AG08396 (cell line): ENCODE measurements around the gene SMIM38.

Source experiments
- DNase-seq: peaks from one replicate; pipeline ENCODE4 v3.0.0; 2012; ENCODE audit warnings: low spot score, mixed read lengths

SMIM38 gene

GRCh38 chr11:69159150-69159852, 3.6 kb downstream of the SMIM38 start:
- no peak for DNase-seq

DNA sequence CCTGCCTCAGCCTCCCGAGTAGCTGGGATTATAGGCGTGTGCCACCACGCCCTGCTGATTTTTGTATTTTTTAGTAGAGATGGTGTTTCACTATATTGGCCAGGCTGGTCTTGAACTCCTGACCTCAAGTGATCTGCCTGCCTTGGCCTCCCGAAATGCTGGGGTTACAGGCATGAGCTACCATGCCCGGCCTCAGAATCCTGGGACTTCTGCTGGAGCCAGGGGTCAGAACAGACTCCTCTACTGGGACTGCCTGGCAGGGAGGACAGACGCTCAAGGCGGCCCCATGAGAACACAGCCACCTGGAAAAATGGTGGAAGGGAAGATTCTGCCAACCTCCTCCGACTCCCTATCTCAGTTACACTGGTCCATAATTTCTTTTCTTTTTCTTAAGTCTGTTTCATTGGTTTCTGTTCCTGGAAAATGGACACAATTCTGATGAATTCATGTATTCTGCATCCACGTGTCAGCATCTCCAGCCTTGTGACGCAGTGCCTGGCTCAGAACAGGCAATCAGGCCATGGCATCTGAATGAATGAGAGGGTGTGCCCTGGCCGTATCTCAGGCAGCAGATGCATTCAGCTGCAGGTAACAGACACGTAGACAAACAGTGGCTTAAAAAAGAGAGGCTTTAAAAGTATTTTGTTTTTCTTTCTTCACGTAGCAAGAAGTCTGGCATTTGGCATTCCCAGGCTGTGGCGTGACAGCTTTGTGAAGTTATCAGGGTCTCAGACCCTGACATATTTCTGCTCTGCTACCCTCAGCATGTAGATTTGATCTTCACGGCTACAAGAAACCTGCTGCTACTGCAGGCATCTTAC, 4.8 kb downstream of the SMIM38 start:
- DNase-seq: no peak

- no peak for DNase-seq
These were observed 5.3 kb downstream of the SMIM38 start for GRCh38 chr11:69161117-69161407.

GRCh38 chr11:69162505-69162904, 6.8 kb downstream of the SMIM38 start:
- no peak for DNase-seq

DNA sequence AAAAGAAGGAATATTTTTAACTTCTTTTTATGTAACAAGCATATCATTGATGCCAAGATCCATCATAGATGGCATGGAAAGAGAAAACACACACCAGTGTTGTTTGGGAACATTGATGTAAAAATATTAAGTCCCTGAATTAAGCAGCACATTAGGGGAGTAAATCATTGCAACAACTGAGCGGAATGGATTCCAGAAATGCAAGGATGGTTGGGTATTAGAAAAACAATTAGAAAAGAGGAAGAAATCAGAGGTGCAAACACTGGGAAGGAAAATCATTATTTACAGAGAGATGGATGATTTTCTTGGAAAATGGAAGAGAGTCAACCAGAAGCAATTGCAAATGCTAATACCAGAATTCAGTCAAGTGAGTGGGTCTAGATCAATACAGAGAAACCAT, 8.1 kb downstream of the SMIM38 start:
- DNase-seq: no peak

- DNase-seq: no peak
These were observed 9.1 kb downstream of the SMIM38 start for GRCh38 chr11:69164824-69165223.

DNA sequence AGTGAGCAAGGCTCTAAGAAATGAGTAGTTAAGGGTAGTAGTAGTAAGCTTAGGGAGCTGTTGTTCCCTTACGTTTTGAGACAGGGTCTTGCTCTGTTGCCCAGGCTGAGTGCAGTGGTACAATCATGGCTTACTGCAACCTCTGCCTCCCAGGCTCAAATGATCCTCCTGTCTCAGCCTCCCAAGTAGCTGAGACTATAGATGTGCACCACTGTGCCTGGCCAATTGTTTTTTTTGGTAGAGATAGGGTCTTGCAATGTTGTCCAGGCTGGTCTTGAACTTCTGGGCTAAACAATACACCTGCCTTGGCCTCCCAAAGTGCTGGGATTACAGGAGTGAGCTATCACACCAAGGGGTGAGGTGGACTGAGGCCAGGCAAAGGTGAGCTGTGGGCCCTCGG, 10.0 kb downstream of the SMIM38 start:
- no peak for DNase-seq

DNA sequence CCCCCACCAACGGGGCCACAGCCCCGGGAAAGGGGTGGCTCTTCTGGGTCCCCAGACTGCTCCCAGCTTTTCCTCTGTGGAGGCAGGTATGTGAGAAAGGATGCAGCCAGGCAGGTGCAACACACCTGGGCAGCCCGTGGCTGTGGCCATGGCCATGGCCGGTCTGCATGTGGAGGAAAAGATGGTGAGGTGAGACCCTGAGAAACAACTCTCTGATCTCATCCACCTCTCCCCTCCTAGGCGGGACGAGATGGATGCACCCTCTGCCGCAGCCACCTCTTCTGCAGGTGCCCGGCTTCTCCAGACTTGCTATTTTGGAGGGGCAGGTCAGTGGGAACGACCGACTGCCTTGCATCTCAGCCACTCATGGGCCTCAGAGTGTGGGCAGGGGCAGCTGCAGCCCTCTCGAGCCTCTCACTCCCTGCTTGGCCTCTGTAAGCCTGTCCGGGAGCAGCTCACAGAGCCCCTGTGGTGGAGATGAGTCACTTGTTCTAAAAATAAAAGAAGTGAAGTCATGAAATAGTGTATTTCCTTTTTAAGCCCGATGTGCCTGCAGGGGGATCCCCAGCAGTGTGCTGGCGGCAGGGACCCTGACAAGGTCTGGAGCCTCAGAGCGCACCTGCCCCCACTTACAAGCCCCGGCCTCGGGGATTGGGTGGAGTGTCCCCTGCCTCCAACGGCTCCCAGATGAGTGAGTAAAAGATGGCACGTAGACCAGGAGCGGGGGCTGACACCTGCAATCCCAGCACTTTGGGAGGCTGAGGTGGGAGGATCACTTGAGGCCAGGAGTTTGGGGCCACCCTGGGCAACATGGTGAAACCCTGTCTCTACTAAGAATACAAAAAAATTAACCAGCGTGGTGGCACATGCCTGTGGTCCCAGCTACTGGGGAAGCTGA, 10.7 kb downstream of the SMIM38 start:
- peak; percentile 89 for DNase-seq

- DNase-seq: no peak
These were observed 11.6 kb downstream of the SMIM38 start for GRCh38 chr11:69167130-69167915.

- DNase-seq: no peak
These were observed 12.4 kb downstream of the SMIM38 start for GRCh38 chr11:69167916-69168691.

DNA sequence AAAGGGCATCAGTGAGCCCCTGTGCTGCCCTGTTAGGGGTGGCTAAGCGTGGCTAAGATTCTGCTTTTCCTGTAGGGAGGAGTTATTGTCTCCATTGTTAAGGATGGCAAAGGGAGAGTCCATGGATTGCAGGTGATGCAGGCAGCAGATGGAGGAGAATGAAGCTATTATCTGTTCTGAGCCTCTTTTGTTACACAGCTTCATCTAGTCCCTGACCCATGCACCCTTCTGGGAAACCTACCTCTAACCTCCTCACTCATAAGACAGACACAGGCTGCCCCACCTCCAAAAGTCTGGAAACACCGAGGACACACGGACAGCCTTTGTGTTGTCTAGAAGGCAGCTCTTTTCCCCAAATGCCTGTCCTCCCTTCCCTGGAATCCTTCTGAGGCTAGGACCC, 13.7 kb downstream of the SMIM38 start:
- no peak for DNase-seq

DNA sequence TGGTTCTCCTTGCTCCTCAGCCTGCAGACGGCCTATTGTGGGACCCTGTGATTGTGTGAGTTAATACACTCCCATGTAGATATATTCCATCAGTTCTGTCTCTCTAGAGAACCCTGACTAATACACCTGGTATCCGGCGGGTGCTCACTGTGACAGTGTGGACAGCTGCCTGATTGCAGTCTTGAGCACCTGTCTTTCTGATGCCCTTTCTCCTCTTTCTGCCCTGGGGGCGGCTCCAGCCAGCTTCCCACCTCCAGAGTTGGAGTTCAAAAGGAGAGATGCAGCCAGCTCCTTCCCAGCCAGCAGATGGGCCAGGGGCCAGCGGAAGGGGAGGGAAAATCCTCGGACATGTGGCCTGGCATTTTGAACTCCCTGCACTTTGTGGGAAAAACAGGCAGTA, 15.0 kb downstream of the SMIM38 start:
- DNase-seq: no peak

DNA sequence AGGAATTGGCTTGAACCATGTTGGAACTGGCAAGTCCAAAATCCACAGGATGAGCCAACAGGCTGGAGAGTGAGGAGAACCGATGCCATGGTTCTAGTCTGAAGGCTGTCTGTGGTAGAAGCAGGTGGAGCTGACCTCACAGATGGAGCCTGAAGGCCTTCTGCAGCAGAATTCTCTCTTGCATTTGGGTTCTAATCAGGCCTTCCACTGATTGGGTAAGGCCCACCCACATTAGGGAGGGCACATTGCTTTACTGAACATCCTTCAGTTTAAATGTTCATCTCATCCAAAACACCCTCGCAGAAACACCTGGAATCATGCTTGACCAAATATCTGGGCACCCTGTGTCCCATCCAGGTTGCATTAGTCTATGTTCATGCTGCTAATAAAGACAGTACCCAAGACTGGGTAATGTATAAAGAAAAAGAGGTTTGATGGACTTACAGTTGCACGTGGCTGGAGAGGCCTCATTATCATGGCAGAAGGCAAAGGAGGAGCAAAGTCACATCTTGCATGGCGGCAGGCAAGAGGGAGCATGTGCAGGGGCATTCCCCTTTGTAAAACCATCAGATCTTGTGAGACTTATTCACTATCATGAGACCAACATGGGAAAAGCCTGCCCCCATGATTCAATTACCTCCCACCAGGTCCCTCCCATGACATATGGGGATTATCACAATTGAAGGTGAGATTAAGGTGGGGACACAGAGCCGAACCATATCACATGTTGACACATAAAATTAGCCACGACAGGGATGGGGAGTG, 15.9 kb downstream of the SMIM38 start:
- DNase-seq: no peak

- DNase-seq: no peak
These were observed 16.9 kb downstream of the SMIM38 start for GRCh38 chr11:69172674-69173073.

- DNase-seq: no peak
These were observed 17.6 kb downstream of the SMIM38 start for GRCh38 chr11:69173331-69173730.

DNA sequence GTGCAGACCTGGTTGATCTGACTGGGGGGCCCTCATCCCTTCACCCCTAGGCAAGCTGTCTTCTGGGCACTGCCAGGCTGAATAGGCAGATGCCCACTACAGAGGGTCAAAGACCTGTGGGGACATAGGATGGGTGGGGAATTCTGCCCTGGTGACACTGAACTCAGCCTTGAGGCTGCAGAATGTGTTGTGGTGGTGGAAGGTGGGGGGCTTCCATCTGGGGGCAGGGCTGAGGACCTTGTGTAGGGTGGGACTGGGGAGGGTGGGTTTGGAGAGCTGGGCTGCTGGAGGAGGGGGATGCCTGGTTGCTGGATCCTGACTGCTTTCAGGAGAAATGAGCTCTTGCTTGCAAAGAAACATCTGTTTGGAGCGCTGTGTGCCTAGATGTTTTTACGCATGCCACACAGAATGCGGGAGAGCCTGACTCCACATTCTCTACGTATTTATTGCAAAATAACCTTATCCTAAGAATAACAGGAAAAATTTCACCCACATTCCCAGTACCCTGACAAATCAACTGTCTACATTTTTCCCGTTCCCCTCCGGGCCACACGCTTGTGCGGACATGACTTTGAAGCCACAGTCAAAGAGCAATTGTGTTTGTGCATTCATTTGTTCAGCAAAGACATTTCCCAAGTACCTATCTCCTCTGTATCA, 18.3 kb downstream of the SMIM38 start:
- no peak for DNase-seq

DNA sequence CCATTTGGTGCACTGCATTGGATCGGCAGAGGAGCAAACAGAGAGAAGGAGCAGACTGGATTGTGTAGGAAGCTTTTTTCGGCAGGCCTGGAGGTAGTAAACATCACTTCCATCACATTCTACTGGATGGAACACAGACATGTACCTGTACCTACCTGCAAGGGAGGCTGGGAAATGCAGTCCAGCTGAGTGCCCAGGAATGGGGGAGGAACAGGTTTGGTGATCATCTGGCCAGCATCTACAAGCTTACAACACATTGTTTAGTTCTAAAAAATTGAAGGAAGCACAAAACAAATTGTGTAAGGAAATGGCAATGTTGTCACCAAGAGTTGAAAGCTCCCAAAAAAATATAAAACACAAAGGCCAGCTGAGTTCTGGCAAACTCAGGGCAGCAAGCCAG, 19.1 kb downstream of the SMIM38 start:
- no peak for DNase-seq

GRCh38 chr11:69178819-69179482, 23.2 kb downstream of the SMIM38 start:
- DNase-seq: no peak

DNA sequence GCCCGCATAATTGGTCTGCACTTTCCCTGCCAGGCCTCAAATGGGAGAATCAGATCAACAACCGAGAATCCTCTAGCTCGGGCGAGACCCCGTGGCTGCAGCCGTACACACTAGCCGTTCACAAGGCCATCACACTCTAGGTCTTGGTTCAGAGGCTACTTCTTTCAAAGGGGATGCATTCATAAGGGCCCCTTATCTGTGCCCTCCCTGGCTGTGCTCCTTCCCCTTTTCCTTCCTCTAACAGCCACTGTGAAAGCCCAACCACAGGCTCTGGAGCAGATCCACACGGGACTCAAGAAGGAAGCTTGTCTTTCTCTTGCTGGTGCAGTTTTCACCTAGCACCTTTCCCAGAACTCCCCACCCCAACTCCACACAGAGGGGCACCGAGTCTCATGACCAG, 24.5 kb downstream of the SMIM38 start:
- DNase-seq: no peak
